ENCODE results near the gene ZMIZ2.

Gene ZMIZ2

DNA sequence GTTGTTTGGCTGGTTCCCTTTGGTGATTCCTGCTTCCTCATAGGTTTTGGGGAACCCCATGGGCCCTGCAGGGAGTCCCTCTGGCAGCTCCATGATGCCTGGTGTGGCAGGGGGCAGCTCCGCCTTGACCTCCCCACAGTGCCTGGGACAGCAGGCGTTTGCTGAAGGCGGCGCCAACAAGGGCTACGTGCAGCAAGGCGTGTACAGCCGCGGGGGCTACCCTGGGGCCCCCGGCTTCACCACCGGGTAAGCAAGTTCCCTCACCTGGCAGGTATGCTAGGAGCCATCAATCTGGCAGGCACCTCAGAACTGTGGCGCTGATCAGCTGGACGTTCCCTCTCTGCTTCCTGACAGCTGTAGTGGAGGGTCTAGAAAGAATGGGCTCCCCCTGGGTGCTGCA is 8.3 kb downstream of the ZMIZ2 start:
- Histone ChIP-seq H3K9ac (ENCODE audit: low read length) (no peak overlapping the region), H3K36me3 (ENCODE audit: control insufficient read depth in 1 of 2, insufficient read depth in 2 of 2, low read length in 2 of 2) (peaks cover 35 to 36% of the 10 kb centered on the region in 2 experiments), H2AK5ac (ENCODE audit: low read length) (no peak overlapping the region), H3K23ac (ENCODE audit: low read length) (no peak overlapping the region), H3K4me1 (ENCODE audit: control insufficient read depth in 1 of 2, insufficient read depth in 2 of 2, low read length in 2 of 2) (no peaks in the 10 kb centered on the region), H2BK120ac (ENCODE audit: insufficient read depth, low read length, poor library complexity) (no peak overlapping the region), H3K4me2 (ENCODE audit: low read length) (no peak overlapping the region), H3K14ac (ENCODE audit: low read length) (no peak overlapping the region), H3K9me3 (ENCODE audit: insufficient read depth, low read depth, low read length) (peaks cover 6% of the 10 kb centered on the region), H4K91ac (ENCODE audit: low read depth, low read length) (no peak overlapping the region), H3K18ac (ENCODE audit: low read length) (no peak overlapping the region), H3K79me1 (ENCODE audit: low read length) (no peaks in the 10 kb centered on the region), H3K27me3 (ENCODE audit: insufficient read depth, low read length) (no peaks in the 10 kb centered on the region), H3K79me2 (ENCODE audit: control insufficient read depth, insufficient read depth, low read length, poor library complexity) (no peaks in the 10 kb centered on the region), H4K12ac (ENCODE audit: low read depth, low read length) (no peak overlapping the region), H4K8ac (ENCODE audit: low read depth, low read length) (no peak overlapping the region), H2BK12ac (ENCODE audit: low read length) (no peak overlapping the region), H2BK5ac (ENCODE audit: low read depth, low read length, poor library complexity) (no peak overlapping the region), H2AFZ (ENCODE audit: insufficient read depth, low read length, poor library complexity) (no peak overlapping the region), H3K4me3 (ENCODE audit: low read depth, low read length) (no peak overlapping the region), H3K4ac (ENCODE audit: low read depth, low read length) (no peak overlapping the region), H3K27ac (ENCODE audit: low read depth, low read length) (no peak overlapping the region)
- WGBS (ENCODE audit: extremely low coverage, insufficient coverage, insufficient read length), result no CpG with 5 or more reads among the region's 12 CpGs
- DNase-seq, result no peak

DNA sequence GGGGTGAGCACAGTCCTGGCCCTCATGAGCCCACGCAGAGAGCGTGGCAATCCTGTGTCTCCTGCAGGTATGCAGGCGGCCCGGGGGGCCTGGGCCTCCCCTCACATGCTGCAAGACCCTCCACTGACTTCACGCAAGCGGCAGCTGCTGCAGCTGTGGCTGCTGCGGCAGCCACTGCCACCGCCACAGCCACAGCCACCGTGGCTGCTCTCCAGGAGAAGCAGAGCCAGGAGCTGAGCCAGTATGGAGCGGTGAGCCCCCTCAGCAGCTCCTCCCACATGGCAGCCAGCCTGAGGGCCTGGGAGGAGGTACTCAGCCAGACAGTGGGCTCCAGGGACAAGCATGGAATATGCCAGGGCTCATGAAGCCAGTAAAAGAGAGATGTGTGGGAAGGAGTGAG is 8.7 kb downstream of the ZMIZ2 start:
- H3K9me3 ChIP-seq (ENCODE audit: insufficient read depth, low read depth, low read length), result peaks cover 6% of the 10 kb centered on the region
- H2BK5ac ChIP-seq (ENCODE audit: low read depth, low read length, poor library complexity), result no peak overlapping the region
- H2BK12ac ChIP-seq (ENCODE audit: low read length), result no peak overlapping the region
- no peak for DNase-seq
- H3K14ac ChIP-seq (ENCODE audit: low read length), result no peak overlapping the region
- H2AK5ac ChIP-seq (ENCODE audit: low read length), result no peak overlapping the region
- peaks cover 35 to 38% of the 10 kb centered on the region in 2 experiments for H3K36me3 ChIP-seq (ENCODE audit: control insufficient read depth in 1 of 2, insufficient read depth in 2 of 2, low read length in 2 of 2)
- no peak overlapping the region for H2BK120ac ChIP-seq (ENCODE audit: insufficient read depth, low read length, poor library complexity)
- no CpG with 5 or more reads among the region's 10 CpGs for WGBS (ENCODE audit: extremely low coverage, insufficient coverage, insufficient read length)
- no peak overlapping the region for H3K23ac ChIP-seq (ENCODE audit: low read length)
- no peaks in the 10 kb centered on the region for H3K4me1 ChIP-seq (ENCODE audit: control insufficient read depth in 1 of 2, insufficient read depth in 2 of 2, low read length in 2 of 2)
- no peak overlapping the region for H3K4me3 ChIP-seq (ENCODE audit: low read depth, low read length)
- no peak overlapping the region for H3K4ac ChIP-seq (ENCODE audit: low read depth, low read length)
- no peak overlapping the region for H4K91ac ChIP-seq (ENCODE audit: low read depth, low read length)
- H3K79me2 ChIP-seq (ENCODE audit: control insufficient read depth, insufficient read depth, low read length, poor library complexity), result no peaks in the 10 kb centered on the region
- H3K9ac ChIP-seq (ENCODE audit: low read length), result no peak overlapping the region
- H3K79me1 ChIP-seq (ENCODE audit: low read length), result no peaks in the 10 kb centered on the region
- no peak overlapping the region for H4K12ac ChIP-seq (ENCODE audit: low read depth, low read length)
- no peak overlapping the region for H3K27ac ChIP-seq (ENCODE audit: low read depth, low read length)
- no peaks in the 10 kb centered on the region for H3K27me3 ChIP-seq (ENCODE audit: insufficient read depth, low read length)
- no peak overlapping the region for H2AFZ ChIP-seq (ENCODE audit: insufficient read depth, low read length, poor library complexity)
- no peak overlapping the region for H3K4me2 ChIP-seq (ENCODE audit: low read length)
- H3K18ac ChIP-seq (ENCODE audit: low read length), result no peak overlapping the region
- no peak overlapping the region for H4K8ac ChIP-seq (ENCODE audit: low read depth, low read length)

DNA sequence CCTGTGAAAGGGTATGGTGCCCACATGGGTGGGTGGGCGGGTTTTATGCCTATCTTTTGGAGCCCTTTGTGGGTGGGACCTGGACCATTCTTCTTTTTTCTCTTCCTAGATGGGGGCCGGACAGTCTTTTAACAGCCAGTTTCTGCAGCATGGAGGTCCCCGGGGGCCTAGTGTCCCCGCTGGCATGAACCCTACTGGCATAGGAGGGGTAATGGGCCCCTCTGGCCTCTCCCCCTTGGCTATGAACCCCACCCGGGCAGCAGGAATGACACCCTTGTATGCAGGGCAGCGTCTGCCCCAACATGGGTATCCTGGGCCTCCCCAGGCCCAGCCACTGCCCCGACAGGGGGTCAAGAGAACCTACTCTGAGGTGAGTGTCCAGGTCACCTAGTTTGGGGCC is 9.1 kb downstream of the ZMIZ2 start:
- WGBS (ENCODE audit: extremely low coverage, insufficient coverage, insufficient read length), result no CpG with 5 or more reads among the region's 7 CpGs

DNA sequence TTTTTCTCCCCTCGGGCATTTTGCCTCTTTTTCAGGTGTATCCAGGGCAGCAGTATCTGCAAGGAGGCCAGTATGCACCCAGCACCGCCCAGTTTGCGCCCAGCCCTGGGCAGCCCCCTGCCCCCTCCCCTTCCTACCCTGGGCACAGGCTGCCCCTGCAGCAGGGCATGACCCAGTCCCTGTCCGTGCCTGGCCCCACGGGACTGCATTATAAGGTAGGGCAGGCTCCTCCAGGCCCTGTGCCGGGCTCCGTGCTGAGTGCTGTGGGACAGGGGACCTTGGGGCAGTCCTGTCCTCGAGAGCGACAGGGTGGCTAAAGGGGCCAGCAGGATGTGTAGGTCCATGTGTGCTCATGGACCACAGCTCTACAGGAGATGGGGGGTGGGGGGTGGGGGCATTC is 10.6 kb downstream of the ZMIZ2 start:
- Histone ChIP-seq H3K9me3 (ENCODE audit: insufficient read depth, low read depth, low read length) (peaks cover 6% of the 10 kb centered on the region), H3K23ac (ENCODE audit: low read length) (no peak overlapping the region), H3K27me3 (ENCODE audit: insufficient read depth, low read length) (no peaks in the 10 kb centered on the region), H2BK5ac (ENCODE audit: low read depth, low read length, poor library complexity) (no peak overlapping the region), H3K79me2 (ENCODE audit: control insufficient read depth, insufficient read depth, low read length, poor library complexity) (no peaks in the 10 kb centered on the region), H3K14ac (ENCODE audit: low read length) (no peak overlapping the region), H3K4me3 (ENCODE audit: low read depth, low read length) (no peak overlapping the region), H2BK120ac (ENCODE audit: insufficient read depth, low read length, poor library complexity) (no peak overlapping the region), H4K8ac (ENCODE audit: low read depth, low read length) (no peak overlapping the region), H3K79me1 (ENCODE audit: low read length) (no peaks in the 10 kb centered on the region), H3K4ac (ENCODE audit: low read depth, low read length) (no peak overlapping the region), H4K91ac (ENCODE audit: low read depth, low read length) (no peak overlapping the region), H3K4me1 (ENCODE audit: control insufficient read depth in 1 of 2, insufficient read depth in 2 of 2, low read length in 2 of 2) (no peaks in the 10 kb centered on the region), H4K12ac (ENCODE audit: low read depth, low read length) (no peak overlapping the region), H2BK12ac (ENCODE audit: low read length) (no peak overlapping the region), H3K9ac (ENCODE audit: low read length) (no peak overlapping the region), H2AFZ (ENCODE audit: insufficient read depth, low read length, poor library complexity) (no peak overlapping the region), H3K27ac (ENCODE audit: low read depth, low read length) (no peak overlapping the region), H3K4me2 (ENCODE audit: low read length) (no peak overlapping the region), H3K36me3 (ENCODE audit: control insufficient read depth in 1 of 2, insufficient read depth in 2 of 2, low read length in 2 of 2) (peaks cover 48 to 57% of the 10 kb centered on the region in 2 experiments), H2AK5ac (ENCODE audit: low read length) (no peak overlapping the region), H3K18ac (ENCODE audit: low read length) (no peak overlapping the region)
- no CpG with 5 or more reads among the region's 9 CpGs for WGBS (ENCODE audit: extremely low coverage, insufficient coverage, insufficient read length)
- DNase-seq, result no peak

More for the DNA sequence above, 9.1 kb downstream of the ZMIZ2 start:
- H2BK12ac ChIP-seq (ENCODE audit: low read length), result no peak overlapping the region
- H4K12ac ChIP-seq (ENCODE audit: low read depth, low read length), result no peak overlapping the region
- H3K4me3 ChIP-seq (ENCODE audit: low read depth, low read length), result no peak overlapping the region
- no peak overlapping the region for H3K4me2 ChIP-seq (ENCODE audit: low read length)
- peaks cover 6% of the 10 kb centered on the region for H3K9me3 ChIP-seq (ENCODE audit: insufficient read depth, low read depth, low read length)
- H2BK120ac ChIP-seq (ENCODE audit: insufficient read depth, low read length, poor library complexity), result no peak overlapping the region
- no peak for DNase-seq
- no peak overlapping the region for H2AK5ac ChIP-seq (ENCODE audit: low read length)
- H3K36me3 ChIP-seq (ENCODE audit: control insufficient read depth in 1 of 2, insufficient read depth in 2 of 2, low read length in 2 of 2), result peaks cover 39 to 42% of the 10 kb centered on the region in 2 experiments
- no peak overlapping the region for H3K9ac ChIP-seq (ENCODE audit: low read length)
- H3K23ac ChIP-seq (ENCODE audit: low read length), result no peak overlapping the region
- no peaks in the 10 kb centered on the region for H3K79me2 ChIP-seq (ENCODE audit: control insufficient read depth, insufficient read depth, low read length, poor library complexity)
- no peak overlapping the region for H2BK5ac ChIP-seq (ENCODE audit: low read depth, low read length, poor library complexity)
- H3K18ac ChIP-seq (ENCODE audit: low read length), result no peak overlapping the region
- H3K27me3 ChIP-seq (ENCODE audit: insufficient read depth, low read length), result no peaks in the 10 kb centered on the region
- no peaks in the 10 kb centered on the region for H3K79me1 ChIP-seq (ENCODE audit: low read length)
- no peak overlapping the region for H2AFZ ChIP-seq (ENCODE audit: insufficient read depth, low read length, poor library complexity)
- no peak overlapping the region for H3K4ac ChIP-seq (ENCODE audit: low read depth, low read length)
- H4K8ac ChIP-seq (ENCODE audit: low read depth, low read length), result no peak overlapping the region
- no peak overlapping the region for H3K14ac ChIP-seq (ENCODE audit: low read length)
- no peak overlapping the region for H4K91ac ChIP-seq (ENCODE audit: low read depth, low read length)
- no peak overlapping the region for H3K27ac ChIP-seq (ENCODE audit: low read depth, low read length)
- H3K4me1 ChIP-seq (ENCODE audit: control insufficient read depth in 1 of 2, insufficient read depth in 2 of 2, low read length in 2 of 2), result no peaks in the 10 kb centered on the region
